ENCODE results near the gene VCP.

VCP gene

GRCh38 chr9:35042081-35042604 is 30.3 kb downstream of the VCP start:
- H3K9me3 ChIP-seq: no peaks in the 10 kb centered on the region; the same call in 1 of the 2 replicates
- no peaks in the 10 kb centered on the region for H3K27me3 ChIP-seq
- no peaks in the 10 kb centered on the region for H3K4me1 ChIP-seq
- no peak for DNase-seq
- H3K4me3 ChIP-seq (ENCODE audit: low read depth, low read length): no peak overlapping the region
- H3K36me3 ChIP-seq: no peaks in the 10 kb centered on the region
- TF ChIP-seq CTCF (IDR thresholded peaks at IDR 0.05; ENCODE audit: low read depth, low read length): no peak

- Histone ChIP-seq H3K36me3 (no peaks in the 10 kb centered on the region), H3K4me1 (no peaks in the 10 kb centered on the region), H3K27me3 (no peaks in the 10 kb centered on the region), H3K9me3 (no peaks in the 10 kb centered on the region), H3K4me3 (ENCODE audit: low read depth, low read length) (no peak overlapping the region)
- no peak for TF ChIP-seq CTCF (IDR thresholded peaks at IDR 0.05; ENCODE audit: low read depth, low read length)
- DNase-seq: no peak
Measured at GRCh38 chr9:35035851-35036701, 36.3 kb downstream of the VCP start.

GRCh38 chr9:35033101-35033500 is 39.3 kb downstream of the VCP start:
- no peak for DNase-seq
- H3K4me3 ChIP-seq (ENCODE audit: low read depth, low read length): no peak overlapping the region
- no peaks in the 10 kb centered on the region for H3K27me3 ChIP-seq
- no peak for TF ChIP-seq CTCF (IDR thresholded peaks at IDR 0.05; ENCODE audit: low read depth, low read length)
- H3K9me3 ChIP-seq: no peaks in the 10 kb centered on the region
- no peaks in the 10 kb centered on the region for H3K4me1 ChIP-seq
- H3K36me3 ChIP-seq: no peaks in the 10 kb centered on the region

- Histone ChIP-seq H3K4me3 (ENCODE audit: low read depth, low read length) (no peak overlapping the region), H3K36me3 (no peaks in the 10 kb centered on the region), H3K4me1 (no peaks in the 10 kb centered on the region), H3K9me3 (no peaks in the 10 kb centered on the region), H3K27me3 (no peaks in the 10 kb centered on the region)
- DNase-seq: no peak
- no peak for TF ChIP-seq CTCF (IDR thresholded peaks at IDR 0.05; ENCODE audit: low read depth, low read length)
Measured at GRCh38 chr9:35029852-35030251, 42.6 kb downstream of the VCP start.

GRCh38 chr9:35029241-35029640 is 43.2 kb downstream of the VCP start:
- Histone ChIP-seq H3K4me3 (ENCODE audit: low read depth, low read length) (no peak overlapping the region), H3K27me3 (no peaks in the 10 kb centered on the region), H3K9me3 (no peaks in the 10 kb centered on the region), H3K36me3 (no peaks in the 10 kb centered on the region), H3K4me1 (no peaks in the 10 kb centered on the region)
- TF ChIP-seq CTCF (IDR thresholded peaks at IDR 0.05; ENCODE audit: low read depth, low read length): no peak
- DNase-seq: no peak

- DNase-seq: no peak
- Histone ChIP-seq H3K36me3 (no peaks in the 10 kb centered on the region), H3K9me3 (no peaks in the 10 kb centered on the region), H3K4me1 (no peaks in the 10 kb centered on the region), H3K4me3 (ENCODE audit: low read depth, low read length) (no peak overlapping the region), H3K27me3 (no peaks in the 10 kb centered on the region)
- TF ChIP-seq CTCF (IDR thresholded peaks at IDR 0.05; ENCODE audit: low read depth, low read length): no peak
Measured at GRCh38 chr9:35028341-35028740, 44.1 kb downstream of the VCP start.

Measured in BE2C (cell line).